Mesenchymal stem cell (in vitro differentiated cells and primary cell): ENCODE results near the gene RNF168.

ENCODE experiments used
- DNase-seq: peaks from one replicate; pipeline ENCODE4 v3.0.0-alpha.2; 2013
- H2AFZ ChIP-seq: one replicate; pipeline ENCODE4 v1.6.1; 2013; ENCODE audit warnings: low read depth, mild to moderate bottlenecking, control low read depth, inconsistent platforms, low read length, moderate library complexity
- H2AK5ac ChIP-seq: 2 replicates; pipeline ENCODE4 v1.6.1; 2013; ENCODE audit warnings: low read length, moderate library complexity, mild to moderate bottlenecking, inconsistent platforms; ENCODE audit not compliant: severe bottlenecking
- H2BK120ac ChIP-seq: one replicate; pipeline ENCODE4 v1.6.1; 2013; ENCODE audit warnings: low read depth, mild to moderate bottlenecking, inconsistent platforms, low read length, moderate library complexity
- H2BK12ac ChIP-seq, 2 experiments: one replicate each; pipeline ENCODE4 v1.6.1; 2013; ENCODE audit warnings: inconsistent platforms in 2 of 2, low read length in 2 of 2, mild to moderate bottlenecking in 2 of 2, moderate library complexity in 2 of 2, control low read depth in 1 of 2
- H2BK15ac ChIP-seq: one replicate; pipeline ENCODE4 v1.6.1; 2013; ENCODE audit warnings: mild to moderate bottlenecking, low read depth, inconsistent platforms; ENCODE audit not compliant: poor library complexity, severe bottlenecking
- H2BK5ac ChIP-seq: 2 replicates; pipeline ENCODE4 v1.6.1; 2013; ENCODE audit warnings: low read depth, mild to moderate bottlenecking, low read length, control low read depth, inconsistent platforms; ENCODE audit not compliant: poor library complexity, severe bottlenecking
- H3K14ac ChIP-seq, 2 experiments: one replicate each; pipeline ENCODE4 v1.6.1; 2013; ENCODE audit warnings: inconsistent platforms in 2 of 2, low read length in 2 of 2, control low read depth in 1 of 2, mild to moderate bottlenecking in 1 of 2, moderate library complexity in 1 of 2
- H3K18ac ChIP-seq, 2 experiments: one replicate each; pipeline ENCODE4 v1.6.1; 2013; ENCODE audit warnings: inconsistent platforms in 2 of 2, low read length in 2 of 2, control low read depth in 1 of 2, low read depth in 1 of 2, mild to moderate bottlenecking in 1 of 2
- H3K23ac ChIP-seq, 2 experiments: one replicate each; pipeline ENCODE4 v1.6.1; 2013; ENCODE audit warnings: inconsistent platforms in 2 of 2, low read length in 2 of 2, mild to moderate bottlenecking in 2 of 2, moderate library complexity in 2 of 2, control low read depth in 1 of 2
- H3K27ac ChIP-seq: 2 replicates; pipeline ENCODE4 v1.5.1; 2013; ENCODE audit warnings: mild to moderate bottlenecking, moderate library complexity, low read length, control low read depth, inconsistent platforms; ENCODE audit not compliant: poor library complexity, severe bottlenecking
- H3K27me3 ChIP-seq, 2 experiments: 2 replicates each; pipeline versions ENCODE4 v1.6.1 to v1.7.0; 2013; ENCODE audit warnings: low read length in 2 of 2, mild to moderate bottlenecking in 2 of 2, moderate library complexity in 2 of 2, control low read depth in 1 of 2, inconsistent platforms in 1 of 2; ENCODE audit not compliant: control insufficient read depth in 1 of 2, insufficient read depth in 1 of 2
- H3K36me3 ChIP-seq, 2 experiments: 2 replicates each; pipeline versions ENCODE4 v1.6.1 to v1.7.0; 2013; ENCODE audit warnings: low read length in 2 of 2, control low read depth in 1 of 2, inconsistent platforms in 1 of 2, low read depth in 1 of 2, mild to moderate bottlenecking in 1 of 2; ENCODE audit not compliant: insufficient read depth in 2 of 2, control insufficient read depth in 1 of 2
- H3K4ac ChIP-seq, 2 experiments: one replicate each; pipeline ENCODE4 v1.6.1; 2013; ENCODE audit warnings: inconsistent platforms in 2 of 2, low read length in 2 of 2, mild to moderate bottlenecking in 2 of 2, moderate library complexity in 2 of 2, control low read depth in 1 of 2, low read depth in 1 of 2
- H3K4me1 ChIP-seq: 2 replicates; pipeline ENCODE4 v1.6.1; 2013; ENCODE audit warnings: low read depth, low read length, control low read depth; ENCODE audit not compliant: control insufficient read depth, insufficient read depth
- H3K4me2 ChIP-seq: 2 replicates; pipeline ENCODE4 v1.6.1; 2013; ENCODE audit warnings: low read length, mild to moderate bottlenecking, inconsistent platforms; ENCODE audit not compliant: poor library complexity, severe bottlenecking
- H3K4me3 ChIP-seq, 2 experiments: 2 replicates each; pipeline versions ENCODE4 v1.5.1 to v1.7.0; 2013; ENCODE audit warnings: low read length in 2 of 2, mild to moderate bottlenecking in 2 of 2, control low read depth in 1 of 2, low read depth in 1 of 2; ENCODE audit not compliant: insufficient read depth in 1 of 2
- H3K79me1 ChIP-seq: replicated peaks from 2 replicates; pipeline ENCODE4 v1.6.1; 2013; ENCODE audit warnings: mild to moderate bottlenecking, control low read depth, low read length, inconsistent platforms; ENCODE audit not compliant: poor library complexity, severe bottlenecking
- H3K9ac ChIP-seq: 2 replicates; pipeline ENCODE4 v1.7.0; 2013; ENCODE audit warnings: mild to moderate bottlenecking, low read length, moderate library complexity
- H3K9me3 ChIP-seq: 2 replicates; pipeline ENCODE4 v1.7.0; 2013; ENCODE audit warnings: mild to moderate bottlenecking, low read length; ENCODE audit not compliant: control insufficient read depth
- H4K8ac ChIP-seq: one replicate; pipeline ENCODE4 v1.6.1; 2013; ENCODE audit warnings: inconsistent platforms, mild to moderate bottlenecking, low read length, moderate library complexity
- H4K91ac ChIP-seq: one replicate; pipeline ENCODE4 v1.6.1; 2013; ENCODE audit warnings: mild to moderate bottlenecking, low read length, inconsistent platforms
- WGBS: methylation state at CpG from one replicate; pipeline ENCODE4 v1.1.7; 2013; ENCODE audit warnings: mixed read lengths; 5-methylcytosine and 5-hydroxymethylcytosine counted together

Gene RNF168

GRCh38 chr3:196440041-196440537, 63.5 kb downstream of the RNF168 start:
- no peak overlapping the region for H3K4me2 ChIP-seq
- H3K4me1 ChIP-seq, result no peaks in the 10 kb centered on the region
- H4K91ac ChIP-seq, result no peak overlapping the region
- no peak overlapping the region for H4K8ac ChIP-seq
- H3K36me3 ChIP-seq, result no peaks in the 10 kb centered on the region
- no peaks in the 10 kb centered on the region for H3K79me1 ChIP-seq
- H3K9ac ChIP-seq, result peak overlapping the region; percentile 55
- no peak overlapping the region for H2BK120ac ChIP-seq
- H2AFZ ChIP-seq, result no peak overlapping the region
- no peak overlapping the region for H2BK12ac ChIP-seq
- peak overlapping the region in 1 of 2 experiments; percentile 29 for H3K4me3 ChIP-seq
- H3K4ac ChIP-seq, result no peak overlapping the region
- no peaks in the 10 kb centered on the region for H3K27me3 ChIP-seq
- no peak overlapping the region for H2BK15ac ChIP-seq
- H3K18ac ChIP-seq, result no peak overlapping the region
- no peak overlapping the region for H3K23ac ChIP-seq
- no peak for DNase-seq
- no peak overlapping the region for H3K27ac ChIP-seq
- H2AK5ac ChIP-seq, result no peak overlapping the region
- 91% methylated on average over 6 of the region's 6 CpGs for WGBS
- no peak overlapping the region for H3K14ac ChIP-seq
- H3K9me3 ChIP-seq, result no peaks in the 10 kb centered on the region
- H2BK5ac ChIP-seq, result no peak overlapping the region

- Histone ChIP-seq H3K4me3 (peak within 1 kb of the TSS; percentile 81 to 95), H3K4me1 (peaks cover 3% of the 10 kb centered on the region), H3K14ac (peak within 1 kb of the TSS in 1 of 2 experiments; percentile 93), H3K4ac (peak within 1 kb of the TSS; percentile 55 to 95), H3K36me3 (peaks cover 5 to 7% of the 10 kb centered on the region in 2 experiments), H3K4me2 (peak within 1 kb of the TSS; percentile 96), H2BK15ac (no peak within 1 kb of the TSS), H2BK12ac (peak within 1 kb of the TSS in 1 of 2 experiments; percentile 10), H3K18ac (peak within 1 kb of the TSS; percentile 70 to 95), H3K27me3 (no peaks in the 10 kb centered on the region), H4K8ac (peak within 1 kb of the TSS; percentile 63), H2AFZ (peak within 1 kb of the TSS; percentile 60), H3K9me3 (no peaks in the 10 kb centered on the region), H2AK5ac (no peak within 1 kb of the TSS), H4K91ac (peak within 1 kb of the TSS; percentile 62), H3K79me1 (no peaks in the 10 kb centered on the region), H3K27ac (peak within 1 kb of the TSS; percentile 79), H2BK5ac (peak within 1 kb of the TSS; percentile 86), H3K9ac (peak within 1 kb of the TSS; percentile 96), H3K23ac (peak within 1 kb of the TSS in 1 of 2 experiments; percentile 89), H2BK120ac (peak within 1 kb of the TSS; percentile 56)
- under 1% methylated on average over 60 of the region's 67 CpGs for WGBS
- DNase-seq, result peak; percentile 94
These were observed 71.3 kb downstream of the RNF168 start, which contains the start of gene UBXN7 for GRCh38 chr3:196432137-196432879. Gene UBXN7, minus strand, starts transcription at chr3:196432427. Its CDS starts 28 bp downstream, at chr3:196432399.

- Histone ChIP-seq H2BK120ac (peak overlapping the region; percentile 56), H3K4me2 (peak overlapping the region; percentile 46), H4K8ac (peak overlapping the region; percentile 63), H2BK5ac (peak overlapping the region; percentile 86), H3K27ac (peak overlapping the region; percentile 77), H4K91ac (peak overlapping the region; percentile 62), H3K27me3 (no peaks in the 10 kb centered on the region), H2AFZ (peak overlapping the region; percentile 60), H3K4me3 (peak overlapping the region; percentile 81 to 95), H3K23ac (no peak overlapping the region), H3K4me1 (peaks cover 3% of the 10 kb centered on the region), H2BK15ac (no peak overlapping the region), H3K14ac (peak overlapping the region in 1 of 2 experiments; percentile 93), H3K9me3 (no peaks in the 10 kb centered on the region), H2BK12ac (peak overlapping the region in 1 of 2 experiments; percentile 10), H3K9ac (peak overlapping the region; percentile 96), H3K36me3 (peaks cover 7 to 14% of the 10 kb centered on the region in 2 experiments), H3K4ac (peak overlapping the region; percentile 55 to 95), H3K79me1 (no peaks in the 10 kb centered on the region), H2AK5ac (no peak overlapping the region), H3K18ac (peak overlapping the region; percentile 23 to 95)
- 4% methylated on average over 44 of the region's 50 CpGs for WGBS
- peak; percentile 77 for DNase-seq
These were observed 72.1 kb downstream of the RNF168 start for GRCh38 chr3:196431181-196432136.
